ENCODE measurements around the gene ECT2L.

GRCh38 chr6:138862456-138862855 is 66.6 kb downstream of the ECT2L start:
- TF ChIP-seq ZNF605 (CRISPR knock-in tag; IDR thresholded peaks at IDR 0.05) (no peak), ZNF232 (CRISPR knock-in tag; IDR thresholded peaks at IDR 0.05; ENCODE audit: borderline replicate concordance) (no peak), RXRB (CRISPR knock-in tag; IDR thresholded peaks at IDR 0.05; ENCODE audit: borderline replicate concordance) (no peak)
